ENCODE measurements around the gene RNF4.

The RNF4 gene

DNA sequence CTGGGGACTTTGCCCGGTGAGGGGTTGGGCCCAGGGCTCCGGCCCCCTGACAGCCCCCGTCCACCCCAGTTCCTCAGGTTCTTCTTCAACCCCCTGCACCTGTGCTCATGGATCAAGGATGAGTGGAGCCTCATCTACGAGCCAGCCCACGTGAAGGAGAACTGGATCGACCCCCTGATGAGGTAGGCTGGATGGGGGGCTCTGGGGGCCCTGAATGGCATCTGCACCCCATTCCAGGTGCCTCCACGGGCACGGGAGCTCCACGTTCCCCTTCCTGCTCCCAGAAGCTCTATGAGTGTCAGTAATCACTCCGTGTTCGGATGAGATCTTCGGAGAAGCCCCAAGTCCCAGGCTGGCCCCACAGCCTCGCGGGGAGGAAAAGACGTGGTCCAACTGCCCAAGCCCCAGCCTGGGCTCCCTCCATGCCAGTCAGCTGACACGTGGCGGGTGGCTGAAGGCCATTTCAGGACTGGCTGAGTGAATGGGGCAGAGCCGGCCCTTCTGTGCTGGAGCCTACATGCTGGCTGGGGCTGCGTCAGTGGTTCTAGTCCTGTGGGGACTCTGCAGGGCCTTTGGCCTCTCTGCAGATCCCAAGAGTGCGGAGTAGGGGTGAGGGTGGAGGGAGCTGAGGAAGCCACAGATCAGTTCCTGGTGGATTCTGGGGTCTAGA is 25.7 kb upstream of the RNF4 start:
- ATAC-seq (replicated peaks) (no peak), DNase-seq (no peak)
- Mint-ChIP-seq H3K27ac (no peak overlapping the region), H3K36me3 (ENCODE audit: insufficient read depth) (no peaks in the 10 kb centered on the region), H3K9me3 (no peaks in the 10 kb centered on the region), H3K27me3 (no peaks in the 10 kb centered on the region), H3K4me3 (no peak overlapping the region), H3K4me1 (ENCODE audit: low read depth in 2 of 2) (peaks cover 4 to 5% of the 10 kb centered on the region in 2 donors)

DNA sequence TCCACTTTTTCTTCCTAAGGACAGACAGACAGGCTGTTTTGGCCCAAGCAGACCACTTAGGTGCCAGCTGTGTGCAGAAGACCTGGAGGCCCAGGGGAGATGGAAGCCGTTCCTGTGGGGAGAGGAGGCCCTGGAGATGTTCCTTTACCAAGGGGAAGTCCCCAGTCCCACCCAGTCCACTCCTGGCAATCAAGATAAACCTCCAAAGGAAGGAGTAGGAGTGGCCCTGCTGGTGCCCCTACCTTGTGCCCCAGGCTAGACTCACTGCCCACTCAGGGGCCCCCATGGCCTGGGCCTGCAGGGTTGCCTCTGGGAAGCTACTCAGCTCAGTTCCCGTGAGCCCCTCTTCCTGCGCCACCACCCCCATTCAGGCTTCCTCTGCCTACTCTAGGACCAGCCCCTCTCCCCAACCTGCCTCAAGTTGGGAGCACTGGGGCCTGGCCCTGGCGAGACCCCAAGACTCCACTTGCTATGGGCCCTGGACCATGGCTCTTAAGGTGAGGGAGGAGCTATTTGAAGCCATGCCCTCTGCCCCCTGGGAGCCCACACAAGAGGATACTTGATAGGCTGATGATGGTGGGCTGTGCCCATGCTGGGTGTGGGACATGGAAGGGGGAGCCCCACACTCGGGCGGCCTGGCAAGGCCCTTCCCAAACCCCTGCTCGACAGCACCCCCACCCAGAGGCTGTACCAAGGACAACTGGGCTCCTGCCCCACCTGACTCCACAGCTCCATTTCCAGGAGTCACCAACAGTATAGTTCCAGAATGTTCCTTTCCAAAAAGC is 24.8 kb upstream of the RNF4 start:
- H3K27ac Mint-ChIP-seq, result no peak overlapping the region
- H3K4me3 Mint-ChIP-seq, result no peak overlapping the region
- ATAC-seq (replicated peaks) (no peak), DNase-seq (no peak)
- peaks cover 4 to 5% of the 10 kb centered on the region in 2 donors for H3K4me1 Mint-ChIP-seq (ENCODE audit: low read depth in 2 of 2)
- no peaks in the 10 kb centered on the region for H3K27me3 Mint-ChIP-seq
- H3K9me3 Mint-ChIP-seq, result no peaks in the 10 kb centered on the region
- H3K36me3 Mint-ChIP-seq (ENCODE audit: insufficient read depth), result no peaks in the 10 kb centered on the region

DNA sequence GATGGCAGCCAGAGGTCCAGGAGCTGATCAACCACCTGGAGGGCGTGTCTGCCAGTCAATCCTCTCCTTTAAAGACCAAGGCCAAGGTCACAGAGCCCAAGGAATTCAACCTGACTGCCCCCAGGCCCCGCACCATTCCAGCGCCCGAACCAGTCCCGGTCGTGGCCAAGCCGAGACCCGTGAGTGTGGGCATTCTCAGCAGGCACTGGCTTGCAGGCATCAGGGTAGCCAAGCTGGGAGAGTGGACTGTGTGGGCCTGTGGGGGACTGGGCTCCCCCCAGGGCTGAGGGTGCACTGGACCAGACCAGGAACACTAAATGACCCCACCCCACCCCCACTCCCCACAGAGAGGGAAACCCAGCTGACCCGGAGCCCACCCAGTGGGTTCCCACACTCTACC is 23.8 kb upstream of the RNF4 start:
- no peak for DNase-seq
- Mint-ChIP-seq H3K9me3 (no peaks in the 10 kb centered on the region), H3K27ac (no peak overlapping the region), H3K27me3 (no peaks in the 10 kb centered on the region), H3K36me3 (ENCODE audit: insufficient read depth) (no peaks in the 10 kb centered on the region), H3K4me1 (ENCODE audit: low read depth in 2 of 2) (peaks cover 4 to 5% of the 10 kb centered on the region in 2 donors), H3K4me3 (no peak overlapping the region)
- no peak for ATAC-seq (replicated peaks)

DNA sequence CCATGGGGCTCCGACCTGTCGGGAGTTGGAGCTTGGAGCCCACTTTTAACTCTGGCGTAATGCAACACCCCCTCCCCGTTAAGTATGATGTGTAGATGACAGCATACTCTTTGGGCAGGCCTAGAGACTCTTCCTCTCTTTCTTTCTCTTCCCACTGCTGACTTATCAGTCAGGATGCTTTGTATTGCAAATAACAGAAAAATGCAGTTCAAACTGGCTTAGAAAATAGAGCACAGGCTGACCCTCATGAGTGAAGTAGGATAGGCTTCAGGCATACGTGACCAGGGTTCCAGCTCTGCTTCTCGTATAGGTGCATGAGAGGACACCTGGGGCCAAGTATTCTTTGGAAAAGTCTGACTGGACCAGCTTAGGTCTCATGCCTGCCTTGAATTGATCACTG is 23.3 kb upstream of the RNF4 start:
- Mint-ChIP-seq H3K36me3 (ENCODE audit: insufficient read depth) (no peaks in the 10 kb centered on the region), H3K27me3 (no peaks in the 10 kb centered on the region)

DNA sequence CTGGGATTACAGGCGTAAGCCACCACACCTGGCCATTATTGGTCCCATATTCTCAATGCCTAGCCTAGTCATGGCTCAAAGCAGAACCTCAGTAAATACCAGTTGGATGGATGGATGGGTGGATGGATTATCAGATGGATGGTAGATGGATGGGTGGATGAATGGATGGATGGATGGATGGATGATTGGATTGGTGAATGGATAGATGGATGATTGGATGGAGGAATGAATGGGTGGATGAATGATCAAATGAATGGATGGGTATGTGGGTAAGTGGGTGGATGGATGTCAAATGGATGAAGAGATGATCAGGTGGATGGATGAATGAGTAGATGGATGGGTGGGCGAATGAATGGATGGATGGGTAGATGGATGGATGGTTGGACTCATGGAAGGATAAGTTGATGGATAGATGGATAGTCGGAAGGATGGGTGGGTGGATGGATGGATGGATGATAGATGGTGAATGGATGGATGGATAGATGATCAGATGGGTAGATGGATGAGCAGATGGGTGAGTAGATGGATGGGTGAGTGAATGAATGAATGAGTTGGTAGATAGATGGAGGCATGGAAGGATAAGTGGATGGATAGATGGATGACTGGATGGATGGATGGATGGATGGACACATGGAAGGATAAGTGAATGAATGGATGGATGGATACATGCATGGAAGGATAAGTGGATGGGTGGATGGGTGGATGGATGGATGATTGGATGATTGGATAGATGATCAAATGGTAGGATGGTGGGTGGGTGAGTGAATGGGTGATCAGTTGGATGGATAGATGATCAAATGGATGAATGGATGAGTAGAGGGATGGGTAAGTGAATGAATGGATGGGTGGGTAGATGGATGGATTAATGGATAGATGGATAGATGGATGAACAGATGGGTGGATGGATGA is 22.0 kb upstream of the RNF4 start:
- no peak overlapping the region for H3K4me3 Mint-ChIP-seq
- H3K27me3 Mint-ChIP-seq, result no peaks in the 10 kb centered on the region
- H3K27ac Mint-ChIP-seq, result no peak overlapping the region
- no peaks in the 10 kb centered on the region for H3K36me3 Mint-ChIP-seq (ENCODE audit: insufficient read depth)
- no peaks in the 10 kb centered on the region for H3K9me3 Mint-ChIP-seq
- no peak for ATAC-seq (replicated peaks)
- no peaks in the 10 kb centered on the region for H3K4me1 Mint-ChIP-seq (ENCODE audit: low read depth in 2 of 2)
- DNase-seq, result no peak

More for the DNA sequence above, 23.3 kb upstream of the RNF4 start:
- no peak for DNase-seq
- H3K4me3 Mint-ChIP-seq, result no peak overlapping the region
- ATAC-seq (replicated peaks), result no peak
- H3K4me1 Mint-ChIP-seq (ENCODE audit: low read depth in 2 of 2), result peaks cover 4 to 5% of the 10 kb centered on the region in 2 donors
- H3K27ac Mint-ChIP-seq, result no peak overlapping the region
- H3K9me3 Mint-ChIP-seq, result no peaks in the 10 kb centered on the region

DNA sequence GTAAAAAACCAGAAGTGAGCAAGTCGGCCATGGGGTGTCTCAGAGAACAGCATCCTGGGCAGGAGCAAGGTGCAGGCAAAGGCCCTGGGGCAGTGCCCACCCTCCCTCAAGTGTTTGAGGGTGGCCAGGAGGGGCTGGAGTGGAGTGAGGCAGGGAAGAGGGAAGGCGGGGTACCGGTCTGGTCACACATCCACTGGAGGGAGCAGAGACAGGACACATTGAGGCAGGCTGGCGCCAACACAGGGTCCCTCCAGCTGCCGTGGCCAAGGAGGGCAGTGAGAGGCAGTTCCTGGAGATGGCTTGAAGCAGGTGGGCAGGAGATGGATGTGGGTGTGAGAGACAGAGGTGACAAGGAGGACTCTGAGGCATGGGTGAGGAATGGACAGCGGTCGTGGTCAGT is 20.3 kb upstream of the RNF4 start:
- H3K36me3 Mint-ChIP-seq (ENCODE audit: insufficient read depth), result no peaks in the 10 kb centered on the region
- no peak overlapping the region for H3K27ac Mint-ChIP-seq
- H3K9me3 Mint-ChIP-seq, result no peaks in the 10 kb centered on the region
- DNase-seq, result no peak
- no peak overlapping the region for H3K4me3 Mint-ChIP-seq
- no peaks in the 10 kb centered on the region for H3K27me3 Mint-ChIP-seq
- no peaks in the 10 kb centered on the region for H3K4me1 Mint-ChIP-seq (ENCODE audit: low read depth in 2 of 2)
- ATAC-seq (replicated peaks), result no peak

DNA sequence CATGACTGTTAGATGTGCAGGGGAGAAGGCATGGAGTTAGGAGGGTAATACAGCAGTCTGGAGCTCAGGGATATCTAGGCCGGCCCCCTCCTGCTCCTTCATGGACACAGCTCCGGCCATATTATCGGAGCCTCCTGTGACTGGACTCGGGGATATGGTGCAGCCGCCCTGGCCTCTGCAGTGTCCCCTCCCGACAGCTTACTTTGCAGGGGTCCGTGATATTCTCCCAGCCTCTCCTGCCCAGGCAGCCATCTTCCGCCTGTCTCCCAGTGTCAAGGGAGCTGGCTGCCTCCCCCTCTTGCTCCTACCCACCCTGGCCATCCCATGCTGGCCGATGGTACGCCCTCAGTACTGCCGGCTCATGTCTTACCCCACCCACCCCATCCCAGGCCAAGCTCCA is 19.9 kb upstream of the RNF4 start:
- ATAC-seq (replicated peaks) (no peak), DNase-seq (no peak)
- H3K4me1 Mint-ChIP-seq (ENCODE audit: low read depth in 2 of 2), result no peaks in the 10 kb centered on the region
- no peaks in the 10 kb centered on the region for H3K36me3 Mint-ChIP-seq (ENCODE audit: insufficient read depth)
- no peak overlapping the region for H3K27ac Mint-ChIP-seq
- H3K9me3 Mint-ChIP-seq, result no peaks in the 10 kb centered on the region
- H3K27me3 Mint-ChIP-seq, result no peaks in the 10 kb centered on the region
- H3K4me3 Mint-ChIP-seq, result no peak overlapping the region

DNA sequence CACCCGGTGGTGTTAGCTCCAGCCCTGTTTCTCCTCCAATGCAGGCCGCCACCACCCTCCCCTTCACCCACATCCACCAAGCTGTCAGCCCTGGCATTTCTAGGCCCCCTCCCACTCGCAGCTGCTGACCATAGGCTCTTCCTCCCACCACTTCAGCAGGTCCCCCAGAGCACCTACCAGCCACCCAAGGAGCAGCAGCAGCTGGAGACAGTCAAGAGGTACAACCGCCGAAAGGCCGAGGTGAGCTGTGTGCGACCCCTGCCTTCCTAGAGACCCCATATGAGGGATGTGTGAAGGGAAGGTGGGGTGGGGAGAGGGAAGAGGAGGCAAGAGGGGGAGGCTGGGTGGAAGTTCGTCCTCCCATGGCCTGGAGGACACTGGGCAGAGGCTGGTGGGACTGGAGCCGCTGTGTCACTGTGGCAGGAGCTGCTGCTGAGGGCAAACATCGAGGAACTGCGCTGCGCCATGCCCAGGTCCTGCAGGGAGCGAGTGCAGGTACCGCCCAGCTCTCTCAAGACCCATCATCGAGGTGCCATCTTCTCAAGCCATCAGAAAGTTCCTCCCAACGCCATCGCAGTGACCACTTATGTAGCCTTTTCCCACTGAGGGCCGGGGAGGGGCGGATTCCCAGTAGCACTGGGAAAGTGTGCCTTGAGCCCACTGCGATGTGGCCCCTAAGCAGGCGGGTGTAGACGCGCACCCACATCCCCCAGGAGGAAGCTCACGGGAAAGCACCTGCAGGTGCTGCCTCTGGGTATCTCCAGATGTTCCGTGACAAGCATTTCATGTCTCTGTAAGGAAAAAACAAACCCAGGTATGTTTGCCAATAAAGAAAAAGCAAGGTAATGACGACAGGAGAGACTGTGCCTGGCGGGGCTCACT is 19.2 kb upstream of the RNF4 start:
- ATAC-seq (replicated peaks) (no peak), DNase-seq (no peak)
- Mint-ChIP-seq H3K4me1 (ENCODE audit: low read depth in 2 of 2) (no peaks in the 10 kb centered on the region), H3K27me3 (no peaks in the 10 kb centered on the region), H3K27ac (no peak overlapping the region), H3K9me3 (no peaks in the 10 kb centered on the region), H3K4me3 (no peak overlapping the region), H3K36me3 (ENCODE audit: insufficient read depth) (no peaks in the 10 kb centered on the region)

DNA sequence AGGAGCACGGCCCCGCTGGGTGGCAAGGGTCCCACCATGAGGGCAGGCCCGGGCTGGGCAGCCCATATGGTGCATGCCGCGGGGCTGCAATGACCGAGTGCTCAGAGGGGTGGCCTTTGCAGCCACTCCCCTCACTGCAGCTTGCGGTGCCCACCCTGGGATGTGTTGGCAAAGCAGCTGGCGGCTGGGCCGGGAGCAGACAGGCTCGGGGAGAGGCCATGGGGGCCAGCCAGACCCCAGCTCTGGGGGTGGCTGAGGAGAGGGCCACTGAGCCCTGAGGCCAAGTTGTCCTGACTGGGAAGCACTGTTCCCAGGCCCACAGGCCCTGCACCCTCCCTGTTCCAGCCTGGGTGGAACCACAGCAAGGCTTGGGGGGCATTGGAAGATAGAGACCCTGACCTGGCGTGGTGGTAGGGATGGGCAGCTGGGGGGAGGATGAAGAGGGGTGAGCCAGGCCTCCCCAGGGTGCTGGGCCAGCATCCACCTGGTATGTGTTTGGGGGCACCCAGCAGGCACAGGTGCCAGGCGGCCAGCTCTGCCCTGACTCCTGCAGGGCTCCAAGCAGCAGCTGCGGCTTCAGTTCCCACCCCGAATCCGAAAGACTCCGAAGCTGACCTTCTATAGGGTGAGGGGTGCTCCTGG is 18.4 kb upstream of the RNF4 start:
- Mint-ChIP-seq H3K4me3 (no peak overlapping the region), H3K27me3 (no peaks in the 10 kb centered on the region), H3K9me3 (no peaks in the 10 kb centered on the region), H3K36me3 (ENCODE audit: insufficient read depth) (no peaks in the 10 kb centered on the region), H3K4me1 (ENCODE audit: low read depth in 2 of 2) (no peaks in the 10 kb centered on the region), H3K27ac (no peak overlapping the region)
- no peak for DNase-seq
- ATAC-seq (replicated peaks), result no peak

DNA sequence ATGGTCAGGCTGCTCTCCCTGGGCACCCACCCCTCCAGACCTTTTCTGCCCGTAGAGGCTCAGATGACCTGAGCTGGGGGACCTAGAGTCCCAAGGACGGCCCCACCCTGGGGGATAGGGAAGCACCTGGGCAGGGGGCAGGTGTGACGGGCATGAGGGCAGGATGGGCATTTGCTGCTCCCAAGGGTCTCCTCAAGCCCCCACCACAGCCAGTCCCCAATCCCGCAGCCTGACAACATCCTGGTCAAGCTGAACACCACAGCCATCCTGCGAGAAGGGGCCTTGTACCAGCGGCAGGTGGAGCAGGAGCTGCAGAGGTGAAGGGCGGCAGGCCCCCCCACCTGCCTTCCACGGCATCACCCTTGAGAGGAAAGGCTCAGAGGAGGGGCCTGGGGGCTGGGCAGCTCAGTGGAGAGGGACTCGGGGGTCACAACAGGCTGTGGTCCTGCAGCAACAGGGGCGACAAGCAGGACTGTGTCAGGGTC is 17.8 kb upstream of the RNF4 start:
- H3K9me3 Mint-ChIP-seq, result no peaks in the 10 kb centered on the region
- H3K27me3 Mint-ChIP-seq, result no peaks in the 10 kb centered on the region
- H3K27ac Mint-ChIP-seq, result no peak overlapping the region
- ATAC-seq (replicated peaks) (no peak), DNase-seq (no peak)
- no peak overlapping the region for H3K4me3 Mint-ChIP-seq
- H3K4me1 Mint-ChIP-seq (ENCODE audit: low read depth in 2 of 2), result no peaks in the 10 kb centered on the region
- H3K36me3 Mint-ChIP-seq (ENCODE audit: insufficient read depth), result no peaks in the 10 kb centered on the region

DNA sequence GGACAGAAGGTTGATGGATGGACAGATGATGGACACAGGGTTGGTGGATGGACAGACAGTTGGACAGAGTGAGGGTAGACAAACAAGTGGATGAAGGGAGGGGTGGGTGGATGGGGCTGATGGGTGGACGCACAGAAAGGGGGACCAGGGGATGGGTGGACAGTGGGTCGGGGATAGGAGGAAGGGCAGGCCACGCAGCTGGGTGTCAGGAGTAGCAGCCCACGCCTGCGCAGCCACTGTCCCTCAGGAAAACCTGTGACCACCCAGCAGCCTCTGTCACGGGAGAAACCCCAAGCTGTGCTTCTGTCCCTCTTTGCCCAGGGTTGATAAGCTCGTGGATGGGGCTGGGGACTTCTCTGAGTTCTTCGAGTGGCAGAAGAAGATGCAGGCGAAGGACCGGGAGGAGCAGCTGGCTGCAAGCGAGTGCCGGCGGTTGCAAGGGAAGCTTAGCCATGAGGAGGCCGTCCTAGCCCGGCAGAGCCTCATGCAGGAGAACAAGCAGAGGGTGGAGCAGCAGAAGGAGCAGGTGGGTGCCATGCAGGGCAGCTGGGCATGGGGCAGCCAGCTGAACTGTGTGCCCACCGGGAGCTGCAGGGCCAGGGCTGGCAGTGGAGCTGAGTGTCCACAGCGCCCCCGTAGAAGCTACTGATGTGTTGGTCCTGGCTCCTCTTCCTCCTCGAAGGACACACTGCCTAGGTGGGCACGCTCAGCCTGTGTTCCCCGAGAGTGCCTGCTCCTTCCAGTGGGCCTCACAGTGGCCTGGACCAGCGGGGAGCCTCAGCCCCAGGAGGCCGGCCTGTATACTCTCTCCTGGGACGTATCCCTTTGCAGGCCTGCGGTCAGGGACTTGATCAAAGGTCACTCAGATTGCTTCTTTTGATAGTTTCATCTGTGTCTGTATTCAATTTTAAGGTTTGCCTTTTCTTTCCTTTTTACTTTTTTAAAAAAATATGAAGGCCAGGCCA is 16.8 kb upstream of the RNF4 start:
- ATAC-seq (replicated peaks) (no peak), DNase-seq (no peak)
- no peaks in the 10 kb centered on the region for H3K9me3 Mint-ChIP-seq
- no peaks in the 10 kb centered on the region for H3K36me3 Mint-ChIP-seq (ENCODE audit: insufficient read depth)
- H3K27me3 Mint-ChIP-seq, result no peaks in the 10 kb centered on the region
- H3K27ac Mint-ChIP-seq, result no peak overlapping the region
- no peaks in the 10 kb centered on the region for H3K4me1 Mint-ChIP-seq (ENCODE audit: low read depth in 2 of 2)
- H3K4me3 Mint-ChIP-seq, result no peak overlapping the region

Data from effector memory CD8-positive, alpha-beta T cell (primary cell).